Peyer's patch (tissue), 4 donors: Measurements from ENCODE around the gene ADAMTS18. TPM values are rescaled to one million over a fixed set of nuclear protein-coding genes. Genes with fewer than 3 reads are reported as not detected.

Experiments used
- DNase-seq, 3 donors: peaks; one replicate each; pipeline ENCODE4 v3.0.0-alpha.2; 2017 to 2019
- H3K27ac ChIP-seq, 4 donors: fragments of 200-600 bp; sonication (generic); one replicate each; pipeline ENCODE4 v1.5.1; 2016 to 2019
- H3K27me3 ChIP-seq, 2 donors: fragments of 200-600 bp; sonication (generic); one replicate each; pipeline ENCODE4 v1.5.1; 2019
- H3K36me3 ChIP-seq, 3 donors: fragments of 200-600 bp; sonication (generic); one replicate each; pipeline ENCODE4 v1.5.1; 2016 to 2019
- H3K4me1 ChIP-seq, 4 donors: fragments of 200-600 bp; sonication (generic); one replicate each; pipeline ENCODE4 v1.5.1; 2016 to 2019
- H3K4me3 ChIP-seq, 4 donors: fragments of 200-600 bp; sonication (generic); 1 replicate in 3 of 4; 2 replicates in 1 of 4; pipeline ENCODE4 v1.5.1; 2016 to 2019; ENCODE audit warnings: mild to moderate bottlenecking in 1 of 4
- H3K9me3 ChIP-seq, 4 donors: fragments of 200-600 bp; sonication (generic); one replicate each; pipeline ENCODE4 v1.5.1; 2016 to 2019; ENCODE audit warnings: mild to moderate bottlenecking in 1 of 4
- CTCF ChIP-seq, 6 experiments: fragments of 450-650 bp in 4 of 6; fragments of 200-600 bp in 2 of 6; sonication (generic) in 1 of 6; IDR thresholded peaks; one replicate each; pipeline ENCODE4 v1.5.1; 2017 to 2019; ENCODE audit warnings: antibody characterized with exemption in 6 of 6, mild to moderate bottlenecking in 3 of 6, moderate library complexity in 1 of 6
- POLR2A ChIP-seq, 2 donors: fragments of 450-650 bp; IDR thresholded peaks; one replicate each; pipeline ENCODE4 v1.5.1; 2017; ENCODE audit warnings: antibody characterized with exemption in 2 of 2, mild to moderate bottlenecking in 2 of 2, moderate library complexity in 2 of 2
- total RNA-seq, 4 donors: library from RNA; depleted of rRNA; stranded (reverse); fragments of >200 nt; gene quantifications; one replicate each; pipeline ENCODE4 v1.1.0, GENCODE V29; 2016

The ADAMTS18 gene
- total RNA-seq, 4 donors from 2014 or later, result 0.27 to 2.5 TPM; not detected in 2

GRCh38 chr16:77331802-77332586, 102.8 kb downstream of the ADAMTS18 start:
- Histone ChIP-seq H3K4me1 (no peaks in the 10 kb centered on the region), H3K9me3 (no peaks in the 10 kb centered on the region), H3K27ac (no peak overlapping the region), H3K36me3 (no peaks in the 10 kb centered on the region), H3K27me3 (no peaks in the 10 kb centered on the region), H3K4me3 (no peak overlapping the region)
- DNase-seq, result no peak
- TF ChIP-seq POLR2A (IDR thresholded peaks at IDR 0.05), result no peak
- TF ChIP-seq CTCF (IDR thresholded peaks at IDR 0.05), result no peak

DNA sequence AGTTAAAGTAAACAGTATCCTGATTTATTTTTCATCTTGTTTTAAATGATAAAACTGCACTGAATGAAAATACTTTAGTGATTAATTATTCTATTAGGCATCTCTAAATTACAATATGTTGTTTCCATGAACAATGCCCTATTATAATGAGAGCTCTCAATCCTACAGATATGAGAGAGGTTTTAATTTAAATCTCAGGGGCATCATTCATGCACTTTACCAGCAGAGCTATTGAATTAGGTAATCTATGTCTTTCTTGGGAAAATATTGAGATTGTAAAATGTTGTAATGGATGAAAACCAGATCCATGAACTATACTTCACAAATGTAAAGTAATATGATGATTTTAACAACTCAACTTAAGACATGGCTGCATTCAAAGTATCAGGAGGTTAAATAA, 103.8 kb downstream of the ADAMTS18 start:
- Histone ChIP-seq H3K27me3 (no peaks in the 10 kb centered on the region), H3K27ac (no peak overlapping the region), H3K4me3 (no peak overlapping the region), H3K36me3 (no peaks in the 10 kb centered on the region), H3K4me1 (no peaks in the 10 kb centered on the region), H3K9me3 (no peaks in the 10 kb centered on the region)
- DNase-seq, result no peak
- TF ChIP-seq CTCF (IDR thresholded peaks at IDR 0.05) (no peak), POLR2A (IDR thresholded peaks at IDR 0.05) (no peak)

DNA sequence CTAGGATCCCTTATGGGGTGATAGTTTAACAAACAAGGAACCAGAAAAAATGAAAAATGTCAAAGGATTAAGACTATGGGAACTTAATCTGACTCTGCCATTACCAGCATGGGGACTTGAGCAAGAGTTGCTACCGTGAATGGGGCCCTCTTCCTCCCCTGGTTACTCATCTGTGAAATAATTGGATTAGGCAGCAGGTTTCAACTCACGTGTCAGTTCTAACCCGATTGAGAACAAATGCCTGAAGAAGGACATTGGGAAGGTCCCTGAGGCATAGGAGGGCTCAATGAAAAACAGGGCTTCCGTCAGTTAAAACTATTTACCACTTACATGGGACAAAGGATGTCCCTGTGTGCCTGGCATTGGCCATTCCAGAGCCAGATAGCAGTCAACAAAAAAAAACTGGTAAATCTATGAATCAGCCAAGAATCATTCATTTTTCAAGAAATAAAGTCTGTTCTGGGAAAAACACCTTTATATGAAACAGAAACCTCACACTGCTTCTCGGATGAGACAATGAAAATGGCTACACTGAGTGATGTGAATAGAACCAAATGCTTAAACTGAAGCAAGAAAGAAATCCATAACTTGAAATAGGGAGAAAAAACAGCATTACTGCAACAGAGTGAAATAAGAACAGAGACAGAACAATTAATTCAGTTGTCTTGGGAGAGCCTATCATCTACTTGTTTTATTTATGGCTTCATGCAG, 104.3 kb downstream of the ADAMTS18 start:
- no peak overlapping the region for H3K27ac ChIP-seq
- no peaks in the 10 kb centered on the region for H3K9me3 ChIP-seq
- no peaks in the 10 kb centered on the region for H3K27me3 ChIP-seq
- no peak overlapping the region for H3K4me3 ChIP-seq
- no peak for DNase-seq
- TF ChIP-seq POLR2A (IDR thresholded peaks at IDR 0.05), result no peak
- TF ChIP-seq CTCF (IDR thresholded peaks at IDR 0.05), result no peak
- H3K4me1 ChIP-seq, result no peaks in the 10 kb centered on the region
- no peaks in the 10 kb centered on the region for H3K36me3 ChIP-seq

DNA sequence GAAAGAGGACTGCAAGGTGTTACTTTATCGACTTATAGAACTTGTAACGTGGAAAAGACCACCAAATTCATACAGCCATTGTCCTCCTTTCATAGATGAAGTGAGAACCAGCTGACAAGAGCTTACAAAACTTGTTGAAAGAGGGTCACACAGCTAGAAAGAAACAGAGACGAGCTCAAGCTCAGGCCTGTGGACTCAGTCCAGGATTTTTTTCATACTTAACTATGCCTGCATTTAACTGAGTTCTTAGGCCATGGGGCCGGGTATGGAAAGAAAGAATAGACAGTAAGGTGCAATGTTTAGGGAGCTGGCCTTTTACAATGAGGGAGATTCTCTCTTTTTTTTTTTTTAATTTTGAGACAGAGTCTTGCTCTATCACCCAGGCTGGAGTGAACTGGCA, 106.1 kb downstream of the ADAMTS18 start:
- Histone ChIP-seq H3K4me1 (no peaks in the 10 kb centered on the region), H3K4me3 (no peak overlapping the region), H3K27me3 (no peaks in the 10 kb centered on the region), H3K36me3 (no peaks in the 10 kb centered on the region), H3K27ac (no peak overlapping the region), H3K9me3 (no peaks in the 10 kb centered on the region)
- no peak for TF ChIP-seq CTCF (IDR thresholded peaks at IDR 0.05)
- TF ChIP-seq POLR2A (IDR thresholded peaks at IDR 0.05), result no peak
- no peak for DNase-seq

DNA sequence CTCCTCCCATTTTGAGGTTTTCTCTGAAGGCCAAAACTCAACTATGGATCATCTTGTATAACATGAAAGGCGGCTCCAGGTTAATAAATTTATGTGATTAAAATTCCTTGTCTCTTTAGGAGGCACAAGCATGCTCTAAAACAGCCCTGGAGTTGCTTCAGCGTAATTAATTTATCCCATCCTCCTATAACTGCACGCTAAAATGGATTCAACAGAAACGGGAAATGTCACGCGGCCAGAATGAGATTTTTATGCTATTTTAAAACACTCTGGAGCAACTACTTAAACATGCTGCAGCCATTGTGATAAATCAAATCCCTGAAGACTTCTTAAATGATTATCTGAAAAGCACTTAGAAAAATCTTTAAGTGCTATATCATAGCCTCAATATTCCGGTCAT, 106.6 kb downstream of the ADAMTS18 start:
- DNase-seq, result no peak

More for the DNA sequence above, 106.6 kb downstream of the ADAMTS18 start:
- Histone ChIP-seq H3K27me3 (no peaks in the 10 kb centered on the region), H3K36me3 (no peaks in the 10 kb centered on the region), H3K4me1 (no peaks in the 10 kb centered on the region), H3K4me3 (no peak overlapping the region), H3K27ac (no peak overlapping the region), H3K9me3 (no peaks in the 10 kb centered on the region)
- TF ChIP-seq POLR2A (IDR thresholded peaks at IDR 0.05), result no peak
- TF ChIP-seq CTCF (IDR thresholded peaks at IDR 0.05), result no peak
